Activated T-cell treated with anti-CD3 and anti-CD28 coated beads, Interleukin-2, amount 50 U/mL, for 24 hours (primary cell): ENCODE results near the gene MTHFD1L.
A peak's percentile ranks its signal among the peaks of the same experiment; 100 is the strongest.

ENCODE experiments used
- DNase-seq: peaks from one replicate; pipeline ENCODE4 v3.0.0-alpha.2; 2020
- H3K27ac Mint-ChIP-seq: 2 replicates; pipeline ENCODE4 v1.8.0; 2020; ENCODE audit warnings: mild to moderate bottlenecking, mixed read lengths
- H3K27me3 Mint-ChIP-seq: 2 replicates; pipeline ENCODE4 v1.8.0; 2020; ENCODE audit warnings: mixed read lengths
- H3K36me3 Mint-ChIP-seq: 2 replicates; pipeline ENCODE4 v1.8.0; 2020; ENCODE audit warnings: low read depth, mixed read lengths
- H3K4me1 Mint-ChIP-seq: 2 replicates; pipeline ENCODE4 v1.8.0; 2020; ENCODE audit warnings: low read depth, mixed read lengths
- H3K4me3 Mint-ChIP-seq: 2 replicates; pipeline ENCODE4 v1.8.0; 2020; ENCODE audit warnings: mild to moderate bottlenecking, moderate library complexity, mixed read lengths
- H3K9me3 Mint-ChIP-seq: 2 replicates; pipeline ENCODE4 v1.8.0; 2020; ENCODE audit warnings: mixed read lengths

Gene MTHFD1L

GRCh38 chr6:150992703-150993102 lies 127.2 kb downstream of the MTHFD1L start:
- DNase-seq = no peak
- H3K27me3 Mint-ChIP-seq = no peaks in the 10 kb centered on the region
- peaks cover 6% of the 10 kb centered on the region for H3K4me1 Mint-ChIP-seq
- H3K9me3 Mint-ChIP-seq = no peaks in the 10 kb centered on the region
- H3K27ac Mint-ChIP-seq = no peak overlapping the region
- no peak overlapping the region for H3K4me3 Mint-ChIP-seq
- H3K36me3 Mint-ChIP-seq = peaks cover 86% of the 10 kb centered on the region

- Mint-ChIP-seq H3K27ac (no peak overlapping the region), H3K4me3 (no peak overlapping the region), H3K36me3 (peaks cover 87% of the 10 kb centered on the region), H3K4me1 (peaks cover 1% of the 10 kb centered on the region), H3K27me3 (no peaks in the 10 kb centered on the region), H3K9me3 (no peaks in the 10 kb centered on the region)
- DNase-seq = no peak
Measured at GRCh38 chr6:150993253-150993652, 127.8 kb downstream of the MTHFD1L start.

DNA sequence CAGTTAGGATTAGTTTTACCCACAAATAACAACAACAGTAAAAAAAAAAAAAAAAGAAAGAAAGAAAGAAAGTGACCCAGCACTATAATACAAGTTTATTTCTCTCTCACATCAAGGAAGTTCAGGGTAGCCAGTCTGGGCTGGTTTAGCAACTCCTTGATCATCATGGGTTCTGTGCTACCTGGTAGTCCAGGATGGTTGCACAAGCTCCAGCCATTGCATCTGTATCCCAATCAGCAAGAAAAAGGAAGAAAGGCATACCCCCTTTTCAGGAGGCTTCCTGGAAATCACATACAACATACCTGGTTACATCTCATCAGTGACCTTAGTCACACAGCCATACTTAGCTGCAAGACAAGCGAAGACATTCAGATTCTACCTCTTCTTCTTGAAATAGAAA lies 128.5 kb downstream of the MTHFD1L start:
- no peaks in the 10 kb centered on the region for H3K9me3 Mint-ChIP-seq
- H3K4me1 Mint-ChIP-seq = no peaks in the 10 kb centered on the region
- peaks cover 87% of the 10 kb centered on the region for H3K36me3 Mint-ChIP-seq
- H3K27ac Mint-ChIP-seq = no peak overlapping the region
- no peaks in the 10 kb centered on the region for H3K27me3 Mint-ChIP-seq
- no peak overlapping the region for H3K4me3 Mint-ChIP-seq
- no peak for DNase-seq

DNA sequence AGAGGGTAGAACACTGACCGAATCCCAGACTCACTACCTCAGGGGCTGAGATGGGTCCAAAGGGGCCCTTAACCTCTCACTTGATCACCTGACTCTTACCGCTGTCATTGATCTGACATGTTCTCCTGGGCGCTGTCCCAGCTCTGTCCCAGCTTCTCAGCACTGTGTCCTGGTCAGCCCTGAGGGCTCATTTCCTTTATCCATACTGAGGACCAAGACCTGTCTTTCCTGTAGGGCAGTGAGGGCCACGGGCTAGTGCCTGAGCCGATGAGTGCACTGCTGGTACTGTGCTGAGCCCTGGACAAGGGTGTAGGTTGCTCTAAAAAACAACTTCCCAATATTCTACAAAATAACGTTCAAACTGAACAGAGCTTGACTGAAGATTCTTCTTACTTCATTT lies 131.5 kb downstream of the MTHFD1L start:
- Mint-ChIP-seq H3K9me3 (no peaks in the 10 kb centered on the region), H3K27me3 (no peaks in the 10 kb centered on the region), H3K4me1 (peaks cover 5% of the 10 kb centered on the region), H3K4me3 (no peak overlapping the region), H3K36me3 (peaks cover 76% of the 10 kb centered on the region), H3K27ac (no peak overlapping the region)
- no peak for DNase-seq

DNA sequence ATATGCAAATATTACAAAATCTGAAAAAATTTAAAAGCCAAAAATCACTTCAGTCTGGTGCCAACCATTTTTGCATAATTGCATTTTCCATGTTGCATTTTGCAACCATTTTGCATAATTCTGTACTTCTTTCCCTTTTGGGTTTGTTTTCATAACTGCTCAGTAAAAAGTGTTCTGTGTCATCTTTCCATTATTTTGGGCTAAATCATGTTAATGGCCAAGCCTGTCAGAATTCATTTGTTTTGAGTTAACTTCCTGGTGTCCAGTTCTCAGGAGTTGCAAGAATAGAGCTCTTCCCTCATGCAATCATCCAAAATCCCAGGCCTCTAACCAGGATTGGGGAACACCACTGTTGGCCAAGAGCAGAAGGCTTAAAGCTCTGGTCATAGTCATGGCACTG lies 133.6 kb downstream of the MTHFD1L start:
- peaks cover 12% of the 10 kb centered on the region for H3K4me1 Mint-ChIP-seq

GRCh38 chr6:150999576-150999975 lies 134.1 kb downstream of the MTHFD1L start:
- Mint-ChIP-seq H3K4me1 (peaks cover 17% of the 10 kb centered on the region), H3K27ac (no peak overlapping the region), H3K4me3 (no peak overlapping the region), H3K27me3 (no peaks in the 10 kb centered on the region), H3K36me3 (peaks cover 70% of the 10 kb centered on the region), H3K9me3 (no peaks in the 10 kb centered on the region)
- no peak for DNase-seq

More for the DNA sequence above, 133.6 kb downstream of the MTHFD1L start:
- Mint-ChIP-seq H3K4me3 (no peak overlapping the region), H3K27ac (no peak overlapping the region), H3K27me3 (no peaks in the 10 kb centered on the region), H3K9me3 (no peaks in the 10 kb centered on the region), H3K36me3 (peaks cover 71% of the 10 kb centered on the region)
- no peak for DNase-seq

DNA sequence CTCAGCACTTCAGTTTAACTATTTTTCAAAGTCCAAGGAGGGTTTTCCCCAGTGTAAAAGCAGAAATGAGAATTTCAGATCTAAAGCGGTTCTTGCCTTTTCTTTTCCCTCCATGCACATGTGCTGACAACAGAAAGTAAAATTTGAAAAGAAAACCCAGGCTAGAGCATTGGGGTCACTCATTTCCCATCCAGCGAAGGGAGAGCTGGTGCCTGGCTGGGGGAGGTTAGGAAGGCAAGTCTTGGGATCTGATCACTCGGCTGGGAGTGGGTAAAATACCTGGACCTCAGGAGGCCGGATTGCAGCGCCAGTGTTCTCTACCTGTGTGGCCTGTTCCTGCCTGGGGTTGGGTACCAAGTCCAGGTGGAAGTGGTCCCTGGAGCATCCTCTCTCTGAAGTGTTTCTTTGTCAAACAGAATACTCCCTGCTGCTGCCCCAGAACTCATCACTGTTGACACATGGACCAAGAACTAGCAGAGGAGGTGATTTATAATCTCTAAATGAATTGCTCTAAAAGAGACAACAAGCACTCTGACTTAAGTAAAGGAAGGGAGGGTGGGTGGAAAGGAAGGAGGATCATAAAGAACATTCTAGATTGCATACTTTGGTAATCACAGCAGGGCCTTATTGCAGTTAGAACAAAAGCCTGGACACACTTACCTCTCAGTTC lies 136.0 kb downstream of the MTHFD1L start:
- Mint-ChIP-seq H3K36me3 (peaks cover 70% of the 10 kb centered on the region), H3K27ac (peak overlapping the region; percentile 47), H3K9me3 (no peaks in the 10 kb centered on the region), H3K4me1 (peaks cover 35% of the 10 kb centered on the region), H3K27me3 (no peaks in the 10 kb centered on the region), H3K4me3 (no peak overlapping the region)
- no peak for DNase-seq

- Mint-ChIP-seq H3K4me1 (peaks cover 40% of the 10 kb centered on the region), H3K27ac (peak overlapping the region; percentile 47), H3K36me3 (peaks cover 70% of the 10 kb centered on the region), H3K9me3 (no peaks in the 10 kb centered on the region), H3K27me3 (no peaks in the 10 kb centered on the region), H3K4me3 (no peak overlapping the region)
- no peak for DNase-seq
Measured at GRCh38 chr6:151002057-151002450, 136.6 kb downstream of the MTHFD1L start.

GRCh38 chr6:151002491-151002935 lies 137.0 kb downstream of the MTHFD1L start:
- Mint-ChIP-seq H3K9me3 (no peaks in the 10 kb centered on the region), H3K4me1 (peaks cover 41% of the 10 kb centered on the region), H3K36me3 (peaks cover 70% of the 10 kb centered on the region), H3K4me3 (no peak overlapping the region), H3K27ac (no peak overlapping the region), H3K27me3 (no peaks in the 10 kb centered on the region)
- no peak for DNase-seq

DNA sequence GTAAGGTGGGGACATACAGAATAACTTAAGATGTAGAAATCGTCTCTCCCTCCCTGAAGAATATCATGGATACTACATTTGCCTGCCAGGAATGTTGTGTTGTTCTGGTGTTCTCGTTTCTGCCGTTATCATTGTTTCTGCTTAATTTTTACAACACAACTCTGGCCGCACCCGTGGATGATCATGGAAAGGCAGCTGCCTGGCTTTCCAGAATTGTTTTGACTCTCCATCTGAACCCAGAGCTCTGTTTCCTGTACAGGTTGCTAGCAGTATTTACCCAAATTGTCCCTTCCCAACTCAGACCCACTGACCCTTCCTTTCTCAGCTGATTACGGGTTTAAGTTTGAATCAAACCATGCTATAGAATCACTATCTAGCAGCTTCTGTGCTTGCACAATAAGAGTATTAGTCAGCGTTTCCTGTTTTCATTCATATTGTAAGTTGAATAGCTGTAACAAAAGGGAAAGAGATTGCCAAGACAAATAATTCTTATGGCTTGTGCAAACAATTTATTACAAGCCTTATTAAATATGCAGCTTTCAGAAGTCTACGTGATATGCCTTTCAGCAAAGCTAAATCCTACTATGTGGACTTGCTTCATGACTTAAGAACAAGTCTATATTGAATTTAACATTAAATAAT lies 139.0 kb downstream of the MTHFD1L start:
- Mint-ChIP-seq H3K9me3 (no peaks in the 10 kb centered on the region), H3K4me1 (peaks cover 41% of the 10 kb centered on the region), H3K27ac (peak overlapping the region; percentile 74), H3K36me3 (peaks cover 69% of the 10 kb centered on the region), H3K27me3 (no peaks in the 10 kb centered on the region), H3K4me3 (no peak overlapping the region)
- no peak for DNase-seq

DNA sequence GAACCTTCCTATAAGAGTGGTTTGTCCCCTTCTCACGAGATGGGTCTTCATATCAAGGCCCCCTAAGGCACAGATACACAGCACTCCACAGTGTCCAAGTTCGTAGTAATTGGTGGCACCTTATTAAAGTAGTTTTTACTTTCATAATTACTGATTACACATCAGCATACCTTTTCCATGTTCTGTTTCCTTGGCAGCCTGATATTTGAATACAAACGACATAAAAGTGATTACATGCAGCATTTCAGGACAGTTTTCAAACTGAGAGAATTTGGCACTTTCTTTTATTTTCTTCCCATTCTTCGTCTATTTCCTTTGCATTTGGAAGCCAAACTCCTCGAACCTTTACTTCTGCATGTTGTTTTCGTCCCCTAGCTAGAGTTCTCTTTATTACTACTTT lies 139.7 kb downstream of the MTHFD1L start:
- no peak for DNase-seq
- peaks cover 76% of the 10 kb centered on the region for H3K36me3 Mint-ChIP-seq
- H3K4me1 Mint-ChIP-seq = peaks cover 41% of the 10 kb centered on the region
- H3K27me3 Mint-ChIP-seq = no peaks in the 10 kb centered on the region
- peak overlapping the region; percentile 39 for H3K27ac Mint-ChIP-seq
- H3K4me3 Mint-ChIP-seq = no peak overlapping the region
- H3K9me3 Mint-ChIP-seq = no peaks in the 10 kb centered on the region

DNA sequence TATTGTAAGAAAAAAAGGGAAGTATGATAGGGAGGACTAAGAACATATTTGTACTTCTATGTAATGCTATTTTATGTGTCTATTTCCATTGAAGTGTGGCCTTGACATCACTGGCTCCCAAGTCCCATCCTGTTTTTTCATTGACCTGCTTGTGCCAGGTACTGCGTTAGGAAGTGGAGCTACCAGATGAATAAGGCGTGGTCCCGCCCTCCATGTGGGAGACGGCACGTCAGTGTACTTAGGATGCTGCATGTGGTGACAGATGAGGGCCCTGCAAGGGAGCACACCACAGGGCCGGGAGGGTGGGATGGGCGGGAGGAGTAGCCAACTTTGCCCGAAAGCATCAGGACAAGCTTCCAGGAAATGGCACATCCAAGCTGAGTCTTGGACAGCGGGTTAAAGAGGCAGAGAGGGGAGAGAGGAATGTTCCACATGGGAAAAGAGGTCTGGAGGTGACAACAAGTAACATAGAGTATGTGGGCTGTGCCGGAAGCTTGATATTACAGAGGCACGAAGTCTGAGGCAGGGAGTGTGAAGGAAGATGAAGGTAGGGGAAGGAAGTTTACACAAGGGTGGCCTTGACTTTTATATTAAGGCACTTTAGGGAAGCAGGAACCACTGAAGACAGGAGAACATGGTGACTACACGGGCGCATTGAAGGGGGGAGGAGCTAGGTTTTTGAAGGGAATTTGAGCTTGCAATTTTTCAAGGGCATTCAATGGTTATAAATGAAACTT lies 140.6 kb downstream of the MTHFD1L start:
- no peak overlapping the region for H3K4me3 Mint-ChIP-seq
- H3K36me3 Mint-ChIP-seq = peaks cover 80% of the 10 kb centered on the region
- H3K4me1 Mint-ChIP-seq = peaks cover 41% of the 10 kb centered on the region
- peak overlapping the region; percentile 81 for H3K27ac Mint-ChIP-seq
- no peaks in the 10 kb centered on the region for H3K9me3 Mint-ChIP-seq
- no peak for DNase-seq
- no peaks in the 10 kb centered on the region for H3K27me3 Mint-ChIP-seq

DNA sequence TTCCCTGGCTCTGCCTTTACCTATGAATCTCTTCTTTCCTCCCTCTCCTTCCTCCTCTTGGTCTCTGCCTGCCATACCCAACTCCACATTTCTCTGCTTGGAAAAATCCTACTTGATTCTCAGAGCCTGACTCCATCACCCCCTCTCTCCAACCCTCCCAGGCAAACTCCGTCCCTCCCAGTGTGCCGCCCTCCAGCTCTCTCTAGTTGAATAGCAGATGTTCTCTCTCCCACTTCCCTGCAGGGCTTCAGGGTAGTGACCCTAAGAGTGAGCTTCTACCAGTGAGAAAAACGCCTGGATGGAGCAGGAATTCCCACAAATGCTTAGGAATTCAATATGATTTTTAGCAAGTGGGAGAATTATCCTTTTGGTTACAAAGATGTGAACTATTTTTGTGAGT lies 141.6 kb downstream of the MTHFD1L start:
- Mint-ChIP-seq H3K9me3 (no peaks in the 10 kb centered on the region), H3K27me3 (no peaks in the 10 kb centered on the region), H3K36me3 (peaks cover 79% of the 10 kb centered on the region), H3K4me3 (no peak overlapping the region), H3K27ac (peak overlapping the region; percentile 81), H3K4me1 (peaks cover 37% of the 10 kb centered on the region)
- no peak for DNase-seq

DNA sequence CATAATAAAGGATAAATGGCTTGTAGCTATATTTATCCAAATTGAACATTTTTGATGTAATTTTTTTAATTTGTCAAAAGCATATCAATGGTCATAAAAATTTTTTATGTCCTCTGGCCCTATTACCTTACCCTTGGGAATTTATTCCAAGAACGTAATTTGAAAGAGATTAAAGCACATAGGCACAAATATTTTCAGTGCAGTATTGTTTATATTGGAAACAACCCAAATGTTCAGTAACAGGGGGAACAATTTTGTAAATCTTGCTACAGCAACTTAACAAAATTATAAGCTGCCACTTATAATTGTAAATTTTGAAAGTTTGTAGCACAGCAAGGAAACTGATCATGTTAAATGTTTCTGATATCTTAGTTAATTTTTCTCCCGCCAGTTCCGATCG lies 142.4 kb downstream of the MTHFD1L start:
- Mint-ChIP-seq H3K27me3 (no peaks in the 10 kb centered on the region), H3K36me3 (peaks cover 79% of the 10 kb centered on the region), H3K4me1 (peaks cover 37% of the 10 kb centered on the region), H3K9me3 (no peaks in the 10 kb centered on the region), H3K27ac (no peak overlapping the region), H3K4me3 (no peak overlapping the region)
- DNase-seq = no peak

DNA sequence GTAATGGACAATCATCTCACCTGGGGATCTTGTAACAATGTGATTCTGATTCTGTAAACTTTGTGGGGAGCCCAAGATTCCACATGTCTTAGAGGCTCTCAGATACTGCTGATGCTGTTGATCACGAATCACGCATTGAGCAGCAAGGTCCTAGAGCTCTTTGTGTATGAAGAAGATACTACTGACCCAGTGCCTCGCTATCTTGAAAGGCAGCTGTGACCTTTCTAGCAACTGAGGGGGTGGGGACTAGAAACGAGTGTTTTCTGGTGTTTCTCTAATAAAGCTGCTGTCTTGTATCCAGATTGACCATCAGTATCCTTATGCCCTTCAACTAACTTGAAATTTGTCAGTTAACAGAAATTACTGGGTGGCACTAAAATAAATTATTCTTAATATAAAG lies 142.9 kb downstream of the MTHFD1L start:
- H3K4me1 Mint-ChIP-seq = peaks cover 34% of the 10 kb centered on the region

More for the DNA sequence above, 142.9 kb downstream of the MTHFD1L start:
- Mint-ChIP-seq H3K4me3 (no peak overlapping the region), H3K27ac (no peak overlapping the region), H3K27me3 (no peaks in the 10 kb centered on the region), H3K36me3 (peaks cover 81% of the 10 kb centered on the region), H3K9me3 (no peaks in the 10 kb centered on the region)
- no peak for DNase-seq
